Retina (tissue), 1 donor: Measurements from ENCODE around the gene KRT2.
A peak's percentile ranks its signal among the peaks of the same experiment; 100 is the strongest.

ENCODE experiments used
- DNase-seq: peaks from one replicate; pipeline ENCODE4 v3.0.0-alpha.2; 2016

KRT2 gene

GRCh38 chr12:52651726-52652261, at the start of gene KRT2:
KRT2 (minus strand) TSS chr12:52652211; CDS start chr12:52652142, 69 bp downstream.
- DNase-seq, result no peak

GRCh38 chr12:52701281-52701680, 49.3 kb upstream of the KRT2 start:
- no peak for DNase-seq

GRCh38 chr12:52699960-52700359, 47.9 kb upstream of the KRT2 start:
- no peak for DNase-seq

DNA sequence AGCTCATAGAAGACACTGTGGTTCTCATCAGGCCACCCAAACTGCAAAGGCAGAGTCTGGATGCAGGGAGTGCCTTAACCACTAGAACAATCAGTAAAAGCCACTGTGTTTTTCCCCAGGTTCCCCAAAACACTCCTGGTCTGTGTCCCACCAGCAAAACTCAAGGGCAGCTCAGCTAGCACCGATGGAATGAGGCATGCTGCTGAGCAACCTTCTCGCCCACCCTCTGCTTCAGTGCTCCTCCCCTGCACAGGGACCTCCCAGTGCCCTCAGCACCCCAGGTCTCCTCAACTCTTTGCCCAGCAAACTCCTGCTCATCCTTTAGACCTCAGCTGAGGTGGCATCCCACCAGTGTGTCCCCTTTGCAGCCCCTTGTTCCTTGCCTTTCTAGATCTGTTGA, 47.4 kb upstream of the KRT2 start:
- no peak for DNase-seq

DNA sequence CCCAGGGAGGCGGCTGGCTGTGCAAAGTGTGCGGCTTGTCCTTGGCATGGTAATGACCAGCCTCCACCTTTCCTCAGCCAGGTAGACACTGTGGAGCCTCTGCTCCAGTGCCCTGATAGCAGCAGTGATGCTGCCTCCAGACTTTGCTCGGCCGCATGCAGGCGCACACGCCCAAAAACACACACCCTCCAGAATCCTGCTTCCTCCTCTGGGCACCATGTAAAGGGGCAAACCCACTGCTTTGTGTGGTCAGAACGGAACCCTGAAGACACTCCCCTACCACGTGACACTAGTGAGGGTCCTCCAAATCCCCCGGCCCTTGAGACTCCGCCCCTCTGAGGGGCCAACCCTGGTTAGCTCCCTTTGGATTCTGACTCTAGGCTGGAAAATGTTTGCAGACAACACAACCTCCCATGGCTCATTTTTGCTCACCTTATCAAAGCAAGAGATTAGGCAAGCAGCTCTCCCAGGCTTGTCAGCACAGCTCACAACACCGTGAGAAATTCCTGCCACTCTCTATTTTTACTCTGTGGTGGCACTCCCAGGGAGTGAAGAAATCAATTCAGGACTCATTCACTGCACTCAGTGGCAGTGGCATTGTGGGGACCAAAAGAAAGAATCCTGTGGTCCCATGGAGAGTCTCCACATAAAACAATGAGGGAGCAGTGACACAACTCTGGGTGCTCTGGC, 46.8 kb upstream of the KRT2 start:
- DNase-seq, result no peak

GRCh38 chr12:52697058-52697582, 45.1 kb upstream of the KRT2 start:
- DNase-seq, result no peak

GRCh38 chr12:52696588-52696987, 44.6 kb upstream of the KRT2 start:
- DNase-seq, result no peak

DNA sequence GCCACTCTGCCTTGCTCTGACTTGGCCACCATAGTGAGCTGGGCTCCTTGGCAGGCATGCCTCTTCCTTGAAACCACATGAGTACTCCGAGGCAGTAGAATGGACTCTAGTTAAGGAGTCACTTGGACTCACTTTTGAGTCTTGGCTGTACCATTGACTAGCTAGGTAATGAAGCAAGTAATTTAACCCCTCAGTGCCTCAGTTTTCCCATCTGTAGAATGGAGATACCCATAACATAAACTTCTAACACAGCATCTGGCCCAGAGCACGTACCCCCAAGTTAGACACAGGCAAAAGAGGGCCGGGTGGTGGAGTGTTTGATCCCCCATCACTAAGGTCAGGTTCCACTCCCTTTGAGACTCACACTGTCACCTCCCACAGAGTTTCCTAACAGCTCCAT, 43.0 kb upstream of the KRT2 start:
- DNase-seq, result no peak

DNA sequence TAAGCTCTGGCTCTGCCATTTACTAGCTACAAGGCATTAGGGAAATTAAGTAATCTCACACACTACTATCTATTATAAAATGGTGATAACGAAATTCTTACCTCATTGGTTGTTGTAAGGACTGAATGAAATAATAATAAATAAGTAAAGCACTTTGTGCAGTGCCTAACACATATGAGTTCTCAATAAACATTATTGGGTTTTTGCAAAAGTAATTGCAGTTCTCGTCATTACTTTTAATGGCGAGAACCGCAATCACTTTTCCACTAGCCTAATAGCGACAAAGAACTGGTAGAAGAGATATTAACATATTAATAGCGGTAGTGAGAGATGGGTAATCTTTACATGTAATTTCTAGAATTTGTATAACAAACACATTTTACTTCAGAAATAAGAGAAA, 42.1 kb upstream of the KRT2 start:
- no peak for DNase-seq

DNA sequence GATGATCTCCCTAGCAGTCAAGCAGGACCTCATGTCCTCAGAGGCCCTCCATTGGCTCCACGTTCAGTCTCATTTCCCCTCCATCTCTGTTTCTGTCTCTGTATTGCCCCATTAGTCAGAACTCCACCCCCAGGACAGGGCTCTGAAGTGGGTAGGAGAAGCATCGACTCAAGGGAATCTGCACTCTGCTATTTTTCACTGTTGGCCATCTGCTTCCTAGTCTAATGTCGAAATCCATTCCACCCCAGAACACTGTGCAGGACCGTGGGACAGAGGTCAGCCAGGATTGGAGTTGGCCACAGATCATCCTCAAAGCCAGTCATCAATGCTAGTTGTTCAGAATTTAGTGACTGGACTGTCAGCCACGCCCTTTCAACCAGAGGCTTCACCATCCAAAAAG, 41.2 kb upstream of the KRT2 start:
- no peak for DNase-seq

GRCh38 chr12:52692254-52692653, 40.2 kb upstream of the KRT2 start:
- peak; percentile 34 for DNase-seq

DNA sequence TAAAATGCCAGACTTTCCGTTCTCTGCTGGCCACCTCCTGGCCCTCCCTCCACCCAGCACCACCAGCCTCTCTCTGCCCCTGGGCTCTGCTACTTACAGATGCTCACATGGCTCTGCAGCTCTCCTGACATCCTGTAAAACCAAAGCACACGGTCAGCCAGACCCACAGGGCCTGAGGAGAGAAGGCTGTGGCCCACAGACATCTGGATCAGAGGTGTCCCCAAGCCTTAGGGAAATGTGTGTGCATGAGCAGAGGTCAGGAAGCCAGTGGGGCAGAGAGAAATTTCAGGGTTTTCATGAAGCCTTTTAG, 39.8 kb upstream of the KRT2 start:
- DNase-seq, result peak; percentile 27

DNA sequence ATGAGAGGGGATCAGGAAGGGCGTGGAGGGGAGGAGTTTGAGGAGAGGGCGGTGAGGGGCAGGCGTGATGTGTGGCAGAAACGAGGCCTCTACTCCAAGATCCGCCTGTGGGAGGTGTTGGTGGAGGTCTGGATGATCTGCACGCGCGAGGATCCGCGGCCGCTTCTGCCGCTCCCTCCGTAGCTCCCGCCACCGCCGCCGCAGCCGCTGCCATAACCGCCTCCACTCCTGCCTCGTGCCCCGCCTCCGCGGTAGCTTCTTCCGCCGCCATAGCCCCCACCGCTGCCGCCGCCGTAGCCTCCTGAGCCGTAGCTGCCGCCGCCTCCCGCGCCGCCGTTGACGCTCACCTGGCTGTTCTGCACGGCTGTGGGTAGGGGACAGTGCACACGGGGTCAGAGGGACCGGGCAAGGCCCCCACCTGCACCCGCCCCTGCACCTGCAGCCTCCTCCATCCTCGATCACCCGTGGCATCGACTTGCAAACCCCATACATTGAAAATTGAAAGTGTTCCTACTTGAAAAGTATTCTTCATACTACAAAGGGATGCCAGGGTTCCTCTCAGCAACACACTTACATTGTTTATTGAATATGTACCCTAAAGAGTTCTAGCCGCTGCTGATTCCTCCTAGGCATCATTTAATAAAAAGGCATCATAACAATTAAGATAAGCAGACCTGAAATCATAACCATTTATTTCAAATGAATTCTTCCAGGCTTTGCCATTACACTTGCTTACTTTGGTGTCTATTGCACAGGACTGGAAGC, 39.2 kb upstream of the KRT2 start:
- DNase-seq, result peak; percentile 69

DNA sequence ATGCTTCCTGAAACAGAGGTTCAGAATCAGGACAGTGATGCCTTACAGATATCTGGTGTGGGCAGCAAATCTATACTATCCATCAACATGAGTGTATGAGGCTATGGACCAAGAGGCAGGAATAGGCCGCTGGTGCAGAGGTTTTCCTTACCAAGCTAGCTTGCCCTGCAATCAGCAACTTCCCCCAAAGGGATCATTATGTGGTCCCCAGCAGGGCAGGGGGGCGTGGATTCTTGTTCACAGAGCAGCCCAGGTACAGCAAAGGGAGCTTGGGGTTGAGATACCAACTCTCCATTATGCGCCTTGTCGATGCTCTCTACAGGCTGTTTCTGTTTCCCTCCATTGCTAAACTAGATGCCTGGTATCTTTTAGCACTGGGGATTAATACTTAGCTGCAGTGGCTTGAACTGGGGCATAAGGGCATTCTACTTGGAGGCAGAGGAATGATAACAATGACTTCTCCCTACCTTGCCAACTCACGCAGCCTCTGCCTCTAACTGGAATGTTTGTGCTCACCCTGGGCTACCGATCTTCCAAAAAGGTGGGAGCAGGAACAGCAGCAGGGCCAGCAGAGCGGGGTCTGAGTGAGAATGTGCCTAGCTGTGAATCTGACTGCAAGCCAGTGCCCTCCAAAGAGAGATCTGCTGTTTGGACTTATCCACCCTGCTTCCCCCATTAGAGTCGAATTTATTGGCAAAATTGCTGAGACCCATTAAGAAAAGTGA, 38.5 kb upstream of the KRT2 start:
- no peak for DNase-seq

- DNase-seq, result no peak
Observed at GRCh38 chr12:52689936-52690335, 37.9 kb upstream of the KRT2 start.

GRCh38 chr12:52689239-52689638, 37.2 kb upstream of the KRT2 start:
- DNase-seq, result no peak

- no peak for DNase-seq
Observed at GRCh38 chr12:52688481-52688880, 36.5 kb upstream of the KRT2 start.

- no peak for DNase-seq
Observed at GRCh38 chr12:52687497-52688385, 35.7 kb upstream of the KRT2 start.

DNA sequence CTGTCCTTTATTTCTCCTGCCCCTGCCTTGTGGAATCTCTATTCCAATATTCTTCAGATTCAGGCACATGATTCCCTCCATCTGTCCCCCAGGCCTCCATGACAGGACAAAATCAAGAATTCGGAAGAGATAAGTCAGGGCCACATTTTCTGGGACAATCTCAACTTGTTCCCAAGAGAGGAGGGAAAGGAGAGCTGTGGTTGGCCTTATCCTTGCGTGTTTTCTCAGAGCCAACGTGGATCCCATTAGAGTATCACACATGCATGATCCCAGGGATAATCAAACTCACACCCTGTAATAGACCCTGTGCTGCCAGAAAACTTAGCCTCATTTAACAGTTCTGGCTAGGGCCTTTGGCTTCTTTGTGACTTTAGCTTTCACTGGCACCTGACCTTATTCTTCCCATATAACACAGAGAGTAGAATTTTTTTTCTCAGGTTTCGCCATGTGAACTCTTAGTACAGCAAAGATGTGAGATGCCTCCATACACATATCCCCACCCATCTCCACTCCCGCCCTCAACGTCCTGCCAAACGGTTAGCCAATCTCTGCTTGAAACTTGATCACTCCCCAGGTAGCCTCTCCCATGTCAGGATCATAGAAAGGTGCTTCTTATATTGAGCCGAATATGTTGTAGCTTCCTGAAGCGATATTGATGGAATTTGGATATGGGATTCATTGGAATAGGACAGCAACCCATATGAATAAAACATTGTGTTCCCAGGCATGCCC, 34.9 kb upstream of the KRT2 start:
- DNase-seq, result no peak

DNA sequence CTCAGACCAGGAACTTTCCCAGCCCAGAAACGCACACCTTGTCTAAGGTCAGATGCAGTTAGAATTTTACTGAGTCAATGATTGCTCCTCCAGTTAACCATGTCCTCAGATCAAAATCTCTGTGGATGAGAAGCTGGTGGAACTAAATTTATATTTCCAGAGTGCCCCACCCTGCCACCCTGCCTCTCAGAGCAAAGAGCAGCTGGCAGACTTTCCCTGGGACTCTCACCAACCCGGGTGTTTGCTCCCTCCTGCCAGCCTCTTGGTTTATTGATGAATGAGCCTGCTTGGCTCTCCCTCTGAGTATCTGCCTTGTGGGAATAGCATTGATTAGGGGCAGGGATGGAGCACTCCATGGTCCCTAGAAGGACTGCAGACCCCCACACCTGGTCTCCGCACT, 34.1 kb upstream of the KRT2 start:
- DNase-seq, result no peak

DNA sequence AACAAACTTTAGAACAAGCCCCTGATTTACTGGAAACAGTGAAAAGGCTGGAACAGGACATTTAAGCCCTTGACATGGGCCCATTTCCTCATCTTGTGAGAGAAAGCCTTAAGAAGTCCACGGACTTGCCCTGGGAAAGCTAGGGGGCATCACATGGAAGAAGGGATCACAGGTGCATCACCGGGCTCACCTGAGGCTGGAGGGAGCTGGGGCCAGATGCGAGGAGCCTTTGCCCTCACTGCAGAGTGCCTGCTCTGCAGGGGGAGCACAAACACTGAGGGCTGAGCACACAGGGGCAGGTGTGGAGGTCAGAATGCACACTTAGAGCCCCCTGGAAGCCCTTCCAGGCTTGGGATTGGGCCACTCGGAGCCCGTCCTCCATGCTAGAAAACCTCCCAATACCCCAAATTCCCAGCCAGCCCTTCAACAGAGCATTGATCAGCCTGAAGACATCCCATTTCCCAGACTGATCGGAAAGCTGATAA, 33.4 kb upstream of the KRT2 start:
- DNase-seq, result no peak

DNA sequence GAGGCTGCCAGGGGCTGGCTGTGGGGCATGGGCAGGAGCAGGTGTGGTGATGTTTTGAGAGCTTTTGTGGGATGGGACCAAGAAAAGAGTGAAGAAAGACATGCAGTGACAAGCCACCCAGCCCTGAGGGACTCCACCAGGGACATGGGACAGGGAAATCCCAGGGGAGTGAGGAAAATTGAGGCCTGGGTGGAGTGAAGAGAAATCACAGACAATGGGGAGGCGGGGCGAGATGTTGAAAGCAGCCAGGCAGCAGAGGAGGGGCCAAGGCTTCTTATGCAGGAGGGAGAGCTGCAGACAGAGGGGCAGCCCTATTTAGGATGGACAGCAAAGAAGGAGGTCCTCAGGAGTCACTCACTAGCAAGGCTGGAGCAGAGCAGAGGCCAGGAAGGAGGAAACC, 32.4 kb upstream of the KRT2 start:
- no peak for DNase-seq
